HG03139 (cell line): ENCODE measurements around the gene HHIPL1.

Experiments
- ATAC-seq: cut with Tn5 transposase; IDR thresholded peaks from one replicate; pipeline ENCODE4 v1.9.1; 2021; ENCODE audit not compliant: unreplicated experiment

Gene HHIPL1

DNA sequence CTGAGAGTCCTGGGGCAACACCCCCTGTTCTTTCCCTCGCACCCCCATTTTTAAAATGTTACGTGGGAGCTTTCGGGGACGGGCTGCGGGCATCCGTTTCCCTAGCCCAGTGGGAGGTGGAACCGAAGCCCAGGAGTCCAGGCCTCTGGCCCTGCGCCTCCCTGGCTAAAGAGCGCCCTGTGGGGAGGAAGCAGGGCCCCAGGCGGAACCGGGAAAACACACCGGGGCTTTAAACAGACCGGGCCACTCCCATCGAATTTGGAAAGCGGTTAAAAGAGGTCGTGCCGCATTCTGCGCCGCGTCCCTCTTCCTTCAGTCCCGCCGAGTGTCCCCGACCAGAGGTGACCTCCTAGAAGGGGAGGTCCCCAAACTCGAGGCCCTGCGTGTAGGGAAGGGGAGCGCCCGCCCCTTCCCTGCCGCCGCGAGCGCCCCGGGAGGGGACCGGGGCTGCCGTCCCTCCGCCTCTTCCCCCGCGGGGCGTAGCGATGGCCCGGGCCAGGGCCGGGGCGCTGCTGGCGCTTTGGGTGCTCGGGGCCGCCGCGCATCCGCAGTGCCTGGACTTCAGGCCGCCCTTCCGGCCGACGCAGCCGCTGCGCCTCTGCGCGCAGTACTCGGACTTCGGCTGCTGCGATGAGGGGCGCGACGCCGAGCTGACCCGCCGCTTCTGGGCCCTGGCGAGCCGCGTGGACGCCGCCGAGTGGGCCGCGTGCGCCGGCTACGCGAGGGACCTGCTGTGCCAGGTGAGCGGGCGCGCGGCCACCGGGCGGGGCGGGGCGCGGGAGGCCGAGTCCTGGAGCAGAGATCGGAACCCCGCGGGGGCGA is at the start of gene HHIPL1:
TSS of gene HHIPL1 (plus strand) at position 407 of the 822 bp plus-strand sequence. CDS start at position 486, 79 bp downstream.
- ATAC-seq = no peak

DNA sequence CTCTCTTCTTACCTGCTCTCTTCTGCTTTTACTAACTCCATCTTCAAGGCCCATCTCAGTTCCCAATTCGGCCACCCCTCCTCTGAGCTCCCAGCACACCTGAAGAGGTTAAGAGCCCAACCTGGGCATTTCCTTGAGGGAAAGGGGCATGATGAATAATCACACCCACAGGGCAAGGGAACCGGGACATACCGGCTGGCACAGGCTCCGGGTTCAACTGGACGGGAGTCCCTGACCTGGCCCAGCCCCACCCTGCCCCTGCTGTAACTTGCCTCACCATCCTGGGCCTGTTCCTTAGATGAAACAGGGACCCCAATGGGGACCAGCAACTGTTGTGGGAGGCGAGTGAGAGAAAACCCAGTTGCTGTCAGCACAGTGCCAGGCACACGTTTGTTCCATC is 49.4 kb upstream of the HHIPL1 start:
- ATAC-seq = no peak

DNA sequence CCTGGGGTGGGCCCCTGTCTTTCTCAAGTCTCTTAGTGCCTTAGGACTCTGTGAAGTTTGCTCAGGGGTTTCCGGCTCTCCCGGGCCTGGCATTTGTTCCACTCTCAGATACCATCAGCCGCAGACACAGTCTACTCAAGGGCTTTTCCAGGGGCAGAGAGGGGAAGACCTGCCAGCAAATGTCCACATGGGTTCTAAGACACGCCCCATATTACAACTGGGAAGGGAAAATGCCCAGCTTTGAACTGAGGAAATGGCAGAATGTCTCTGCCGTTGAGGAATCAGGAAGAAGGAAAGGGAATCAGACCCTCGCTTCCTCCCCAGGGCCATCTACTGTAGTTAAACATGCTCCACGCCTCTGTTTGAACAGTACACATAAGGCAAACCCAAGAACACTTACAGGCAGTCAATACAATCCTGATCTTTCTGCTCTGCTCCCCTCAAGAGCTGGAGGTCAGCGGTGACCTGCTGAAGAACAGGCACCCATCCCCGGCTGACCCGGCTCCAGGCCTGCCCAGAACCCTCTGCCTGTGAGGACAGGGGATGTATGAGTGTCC is 48.8 kb upstream of the HHIPL1 start:
- no peak for ATAC-seq

DNA sequence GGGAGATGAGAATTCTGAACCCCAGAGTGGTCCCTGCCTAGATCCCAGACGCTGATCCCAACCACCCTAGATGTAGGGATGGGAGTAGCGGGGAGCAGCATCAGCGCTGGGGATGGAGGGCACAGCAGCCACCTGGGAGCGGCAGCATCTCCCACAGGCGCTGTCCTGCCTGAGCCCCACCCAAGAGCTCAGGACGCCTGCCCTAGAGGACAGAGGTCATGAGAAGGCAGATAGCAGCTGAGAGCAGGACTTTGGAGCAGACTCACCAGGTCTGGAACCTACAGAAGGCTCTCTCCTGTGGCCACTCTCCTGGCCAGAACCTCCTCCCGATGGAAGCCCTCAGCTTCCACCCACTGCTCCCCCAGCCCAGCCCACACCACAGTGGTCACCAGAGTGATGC is 48.2 kb upstream of the HHIPL1 start:
- ATAC-seq = no peak

DNA sequence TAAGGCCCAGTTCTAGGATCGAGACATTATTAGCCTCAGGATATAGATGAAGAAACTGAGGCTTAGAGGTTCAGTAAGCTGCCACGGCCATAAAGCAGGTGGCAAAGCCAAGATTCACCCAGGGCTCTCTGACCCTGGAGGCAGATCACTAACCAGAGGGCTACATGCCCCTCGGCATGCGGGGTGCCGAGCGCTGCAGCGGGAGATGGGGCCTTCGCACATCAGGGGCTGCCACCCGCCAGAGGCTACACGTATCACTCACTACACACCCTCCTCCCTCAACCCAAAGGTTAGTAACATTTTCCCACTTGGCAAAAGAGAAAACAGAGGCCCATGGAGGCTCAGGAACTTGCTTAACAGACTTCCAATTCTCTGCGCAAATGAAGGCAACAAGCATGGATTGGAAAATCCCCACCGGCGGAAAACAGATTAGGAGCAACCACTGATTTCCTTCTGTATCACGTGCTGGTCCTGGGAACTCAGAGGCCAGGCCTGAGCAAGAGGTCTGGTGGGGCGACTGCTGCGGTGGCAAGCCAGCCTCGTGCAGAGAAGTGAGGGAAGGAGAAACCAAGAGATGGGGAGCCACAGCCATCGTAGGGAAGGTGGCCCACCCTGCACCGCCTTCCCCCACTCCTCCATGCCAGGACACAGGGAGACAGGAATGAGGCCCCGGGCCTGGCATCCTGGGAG is 46.9 kb upstream of the HHIPL1 start:
- no peak for ATAC-seq

DNA sequence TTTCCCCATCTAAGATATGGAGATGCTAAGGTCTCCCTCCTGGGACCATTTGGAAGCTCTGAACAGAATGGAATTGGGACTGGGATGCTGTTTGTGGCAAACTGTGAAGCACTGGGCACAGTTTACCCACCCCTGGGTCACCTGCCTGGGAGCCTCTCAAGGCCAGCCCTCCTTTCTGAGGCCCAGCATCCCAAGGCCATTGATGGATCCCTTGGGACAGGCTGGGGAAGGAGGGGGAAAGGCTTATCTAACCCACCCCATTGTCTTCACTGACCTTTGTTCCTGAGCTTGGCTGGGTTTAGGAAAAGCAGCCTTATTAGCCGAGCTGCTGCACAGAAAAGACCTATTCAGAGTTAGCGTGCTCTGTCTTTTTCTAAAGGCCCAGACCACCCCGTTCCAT is 46.2 kb upstream of the HHIPL1 start:
- no peak for ATAC-seq

DNA sequence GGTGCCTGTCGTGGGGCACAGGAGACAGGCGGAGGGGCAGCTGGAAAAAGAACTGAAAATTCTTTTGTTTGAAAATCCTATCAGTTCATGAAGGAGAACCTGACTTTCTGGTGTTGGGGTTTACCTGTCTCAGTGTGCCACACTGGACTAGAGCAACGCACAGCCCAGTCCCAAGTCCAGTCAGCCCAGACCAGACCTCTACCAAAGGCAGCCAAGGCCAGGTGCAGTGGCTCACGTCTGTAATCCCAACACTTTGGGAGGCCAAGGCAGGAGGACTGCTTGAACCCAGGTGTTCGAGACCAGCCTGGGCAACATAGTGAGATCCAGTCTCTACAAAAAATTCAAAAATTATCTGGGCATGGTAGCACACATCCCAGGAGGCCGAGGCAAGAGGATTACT is 45.5 kb upstream of the HHIPL1 start:
- ATAC-seq = no peak

DNA sequence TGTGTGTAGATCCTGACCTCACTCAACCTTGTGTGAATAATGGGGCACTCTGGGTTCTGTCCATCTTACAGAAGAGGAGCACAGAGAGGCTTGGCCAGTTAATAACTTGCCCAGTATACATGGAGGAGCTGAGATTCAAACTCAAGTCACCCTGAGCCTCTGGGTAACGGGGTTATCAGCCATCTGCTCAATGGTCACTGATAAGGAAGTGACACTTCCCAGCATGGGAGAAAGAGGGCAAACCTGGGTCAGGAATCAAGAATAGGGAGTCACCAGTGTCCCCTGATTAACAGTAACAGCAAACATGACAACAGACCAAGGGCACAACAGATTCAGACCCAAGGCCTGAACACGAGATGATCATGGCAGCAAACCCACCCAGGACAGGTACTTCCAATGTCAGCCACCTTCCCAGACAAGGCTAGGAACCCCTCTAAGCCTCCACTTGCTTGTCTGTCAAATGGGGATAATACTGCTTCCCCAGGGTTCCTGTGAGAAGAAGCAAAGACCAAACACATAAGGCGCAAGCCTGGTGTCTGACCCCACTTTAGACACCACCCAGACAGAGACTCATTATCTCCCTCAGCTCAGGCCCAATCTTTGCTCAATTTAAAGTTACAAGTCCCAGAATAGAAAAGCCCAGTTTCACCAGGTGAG is 44.6 kb upstream of the HHIPL1 start:
- no peak for ATAC-seq

DNA sequence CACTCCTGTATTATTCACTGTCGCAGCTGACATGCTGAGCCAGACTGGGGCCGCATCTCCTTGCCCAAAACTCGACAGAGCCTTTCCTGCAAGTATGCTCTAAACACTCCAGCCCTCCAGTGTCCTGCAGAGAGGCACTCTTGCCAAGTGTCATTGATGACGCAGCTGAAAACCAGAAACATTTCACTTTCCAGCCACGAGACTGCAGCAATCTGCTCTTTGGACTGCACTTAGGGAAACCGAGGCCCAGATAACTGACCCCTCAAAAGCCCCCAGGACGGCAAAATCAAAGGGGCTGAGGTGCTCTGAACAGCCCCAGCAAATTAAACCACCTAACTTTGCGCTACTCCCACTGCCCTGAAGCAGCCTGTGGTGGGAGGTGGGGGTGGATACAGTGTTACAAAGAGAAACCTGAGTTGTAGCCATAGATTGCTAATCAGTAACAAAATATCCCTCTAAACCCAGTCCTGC is 43.5 kb upstream of the HHIPL1 start:
- no peak for ATAC-seq

DNA sequence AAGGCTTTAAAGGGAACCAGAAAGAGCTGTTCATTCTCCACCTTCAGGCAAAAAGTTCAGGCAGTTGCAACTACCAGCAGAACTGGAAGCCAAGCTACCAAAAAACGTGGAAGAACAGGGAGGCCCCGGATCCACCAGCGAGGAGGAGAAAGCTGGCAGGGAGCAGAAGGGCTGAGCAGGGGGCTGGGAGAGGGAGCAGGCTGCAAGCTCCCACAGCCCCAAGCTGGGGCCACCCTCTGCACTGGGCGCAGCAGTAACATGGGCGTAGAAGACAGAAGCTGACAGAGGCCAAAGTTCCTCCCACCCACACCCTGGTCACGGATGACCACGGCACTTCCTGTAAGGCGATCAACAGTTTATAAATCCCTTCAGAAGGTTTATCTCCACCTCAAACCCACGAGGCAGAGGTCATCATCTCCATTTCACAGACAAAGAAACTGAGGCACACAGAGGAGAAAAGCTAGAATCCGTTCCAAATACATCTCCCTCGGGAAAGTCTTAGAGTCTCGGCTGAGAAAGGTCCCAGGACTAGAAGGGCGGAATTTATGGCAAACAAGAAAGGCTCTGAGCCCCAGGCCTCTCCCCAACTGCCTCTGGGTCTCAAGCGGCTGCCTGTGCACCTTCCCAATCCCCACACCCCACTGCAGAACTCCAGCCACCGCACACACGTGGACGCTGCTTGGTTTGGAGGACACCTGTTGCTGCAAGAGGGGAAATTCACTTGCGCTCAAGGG is 42.7 kb upstream of the HHIPL1 start:
- no peak for ATAC-seq

DNA sequence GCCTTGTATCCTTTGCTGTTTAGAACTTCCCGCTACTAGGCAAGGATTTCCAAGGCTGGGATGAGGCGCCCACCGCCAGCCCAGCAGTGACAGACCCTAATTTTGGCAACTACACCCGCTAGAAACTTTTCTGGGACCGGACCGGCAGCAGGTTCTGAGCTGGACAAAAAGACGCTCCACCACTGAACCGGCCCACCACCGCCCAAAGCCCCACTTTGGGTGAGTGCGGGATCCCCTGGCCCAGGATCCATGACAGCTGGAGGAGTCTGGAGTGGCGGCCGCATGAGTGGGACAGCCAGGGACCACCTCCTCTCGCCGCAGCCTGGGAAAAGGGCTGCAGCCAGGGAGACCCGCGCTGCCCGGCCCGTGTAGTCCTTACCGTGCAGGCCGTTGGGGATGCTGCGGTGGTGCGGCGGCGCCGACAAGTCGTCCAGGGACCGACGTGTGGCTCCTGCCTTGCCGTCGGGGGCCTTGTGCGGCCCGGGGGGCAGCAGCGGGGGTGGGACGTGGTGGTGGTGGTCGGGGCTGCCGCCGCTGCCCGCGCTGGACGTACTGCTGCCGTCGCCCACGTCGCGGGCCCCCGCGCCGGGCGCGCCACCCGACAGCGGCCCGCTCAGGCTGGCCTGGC is 42.0 kb upstream of the HHIPL1 start:
- no peak for ATAC-seq

DNA sequence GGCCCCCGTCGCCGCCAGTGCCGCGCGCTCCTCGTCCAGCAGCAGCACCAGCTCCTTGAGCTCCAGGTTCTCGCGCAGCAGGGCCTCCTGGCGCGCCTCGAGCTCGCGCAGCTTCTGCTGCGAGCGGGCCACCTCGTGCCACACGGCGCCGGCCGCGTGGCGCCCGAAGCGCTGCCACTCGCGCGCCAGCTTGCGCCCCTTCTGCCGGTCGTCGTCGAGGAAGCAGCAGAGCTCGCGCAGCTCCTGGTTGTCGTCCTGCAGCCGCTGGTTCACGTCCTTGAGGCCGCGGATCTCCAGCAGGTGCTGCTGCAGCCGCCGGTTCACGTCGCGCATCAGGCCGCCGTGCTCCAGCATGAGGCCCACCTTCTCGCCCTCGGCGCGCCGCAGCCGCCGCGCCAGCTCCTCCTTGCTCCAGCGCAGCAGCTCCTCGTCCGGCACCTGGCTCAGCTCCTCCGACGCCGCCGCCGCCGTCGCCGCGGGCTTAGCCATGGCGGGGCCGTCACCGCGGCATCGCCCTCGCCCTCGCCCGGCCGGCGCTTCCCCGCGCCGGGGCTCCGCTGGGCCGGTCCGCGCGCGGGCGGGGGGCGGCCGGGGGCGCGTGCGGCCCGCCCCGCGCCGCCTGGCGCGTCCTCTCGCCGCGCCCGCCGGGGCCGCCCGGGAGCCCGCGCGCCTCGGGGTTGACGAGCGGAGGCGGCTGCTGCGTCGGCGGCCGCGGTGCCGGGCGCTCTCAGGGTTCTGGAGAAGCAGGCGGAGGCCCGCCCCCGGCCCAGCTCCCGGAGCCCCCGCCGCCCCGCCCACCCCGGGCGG is 41.3 kb upstream of the HHIPL1 start, which contains the start of gene CCDC85C:
TSS of gene CCDC85C (minus strand) at position 737 of the 807 bp plus-strand sequence. CDS start at position 489, 248 bp downstream.
- ATAC-seq = peak; percentile 6

DNA sequence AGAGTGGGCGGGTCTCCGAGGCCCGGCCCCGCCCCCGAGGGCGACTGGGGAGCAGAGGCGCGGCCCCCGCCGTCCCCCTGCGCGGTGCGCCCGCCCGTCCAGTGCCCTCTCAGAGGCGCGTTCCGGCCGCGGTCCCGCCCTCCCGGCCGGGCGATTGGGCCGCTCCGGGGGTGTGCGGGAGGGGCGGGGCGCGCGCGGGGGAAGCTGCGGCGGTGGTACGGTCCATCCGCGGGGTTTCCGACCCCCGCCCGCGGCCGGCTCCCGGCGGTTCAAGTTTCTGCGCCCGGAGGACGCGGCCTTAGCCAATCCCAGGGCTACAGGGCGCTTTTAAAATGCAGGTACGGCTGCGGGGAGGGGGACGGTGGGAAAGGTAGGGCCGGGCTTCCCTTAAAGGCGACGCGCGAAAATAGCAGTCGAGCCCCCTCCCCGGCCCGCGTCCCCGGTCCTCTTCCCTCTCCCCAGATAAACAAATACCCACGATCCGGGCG is 40.6 kb upstream of the HHIPL1 start:
- ATAC-seq = peak; percentile 90

DNA sequence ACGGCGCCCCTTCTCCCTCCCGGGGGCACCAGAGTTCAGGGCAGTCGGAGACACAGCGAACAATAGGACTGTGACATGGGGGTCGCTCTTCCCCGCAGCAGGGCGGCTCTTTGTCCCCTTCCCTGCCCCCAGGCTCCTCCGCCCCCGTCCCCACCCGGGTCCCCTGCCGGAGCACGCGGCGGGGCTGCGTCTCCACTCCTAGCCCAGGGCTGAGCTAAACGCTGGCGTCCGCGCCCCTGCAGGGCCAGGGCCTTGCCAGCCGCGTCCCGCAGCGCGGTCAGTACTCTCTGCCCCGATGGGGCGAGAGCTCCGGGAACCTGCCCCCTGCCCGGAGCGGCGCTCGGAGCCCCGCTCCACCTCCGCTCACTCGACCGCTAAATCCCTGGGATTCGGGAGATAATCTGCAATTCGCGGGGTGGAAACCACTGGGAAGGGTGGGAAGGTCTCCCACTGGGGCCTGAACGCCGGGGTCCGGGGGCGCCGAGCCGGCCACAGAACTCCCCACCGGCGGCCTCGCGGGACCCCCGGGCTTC is 40.1 kb upstream of the HHIPL1 start:
- no peak for ATAC-seq

DNA sequence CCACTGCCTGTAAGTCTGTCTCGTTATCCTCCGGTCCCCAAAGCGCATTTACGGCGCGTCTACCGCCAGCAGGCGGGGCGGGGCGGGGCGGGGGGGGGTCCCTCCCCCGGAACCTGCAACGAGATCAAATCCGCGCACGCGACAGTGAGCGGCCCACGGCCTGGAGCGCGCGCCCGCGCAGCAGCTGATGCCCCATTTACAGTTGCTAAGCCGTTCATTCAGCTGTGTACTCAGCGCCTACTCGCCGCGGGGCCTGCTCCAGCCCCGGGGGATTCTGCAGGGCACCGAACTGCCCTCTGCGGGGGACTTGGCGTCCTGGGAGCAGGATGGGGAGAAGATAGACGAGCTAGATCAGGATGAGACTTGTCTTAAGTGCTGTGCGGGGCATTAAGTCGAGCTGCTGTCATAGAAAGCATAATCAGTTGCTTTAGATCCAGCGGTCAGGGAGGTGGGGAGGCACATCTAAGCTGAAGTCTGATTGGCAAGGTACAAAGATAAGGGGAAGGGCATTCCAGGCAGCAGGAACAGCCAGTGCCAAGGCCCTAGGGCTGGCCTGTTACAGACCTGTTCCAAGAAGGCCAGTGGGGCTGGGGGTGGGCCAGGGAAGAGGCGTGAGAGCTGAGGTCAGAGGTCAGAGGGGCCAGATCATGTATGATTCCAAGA is 39.5 kb upstream of the HHIPL1 start:
- ATAC-seq = no peak

DNA sequence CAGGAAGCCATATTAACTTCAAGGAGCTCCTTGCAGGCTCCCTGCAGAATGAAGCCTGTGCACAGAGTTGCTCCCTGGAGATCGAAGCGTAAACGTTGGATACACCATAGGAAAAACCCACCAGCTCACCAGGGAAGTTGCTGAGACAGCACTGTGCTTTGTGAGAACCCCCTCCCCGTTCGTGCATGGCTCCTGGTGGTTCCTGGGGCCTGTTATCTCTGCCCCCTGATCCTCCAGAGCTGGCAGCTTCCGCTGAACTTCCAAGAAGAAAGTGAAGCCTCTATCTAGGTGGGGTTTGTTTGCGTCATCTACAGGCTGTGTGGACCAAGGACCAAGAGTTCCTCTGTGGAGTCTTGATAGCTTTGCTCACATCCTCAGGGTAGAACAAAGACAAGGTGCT is 38.6 kb upstream of the HHIPL1 start:
- no peak for ATAC-seq

DNA sequence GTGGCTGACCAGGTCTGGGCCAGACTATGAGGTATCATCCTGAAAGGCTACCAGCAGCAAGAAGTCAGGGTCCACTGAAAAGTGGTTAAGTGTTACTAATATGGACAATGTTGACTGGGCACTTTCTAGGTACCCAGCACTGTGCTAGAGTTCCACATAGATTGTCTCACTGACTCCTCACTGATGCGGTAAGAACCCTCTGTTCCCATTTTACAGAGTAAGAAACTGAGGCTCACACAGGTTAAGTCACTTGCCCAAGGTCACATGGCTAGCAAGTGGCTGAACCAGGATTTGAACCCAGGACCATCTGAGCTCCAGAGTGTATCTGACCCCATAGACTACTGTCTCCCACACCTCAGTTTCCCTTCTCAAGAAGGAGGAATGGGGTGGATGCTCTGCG is 36.3 kb upstream of the HHIPL1 start:
- no peak for ATAC-seq
